DND-41 (cell line): ENCODE measurements around the gene ZCRB1.

Source experiments
- ATAC-seq: fragments of 200-7000 bp; cut with Tn5 transposase; 3 replicates; pipeline ENCODE4 v1.9.1; 2021; ENCODE audit warnings: low read depth; ENCODE audit not compliant: insufficient read depth
- DNase-seq: peaks from one replicate; pipeline ENCODE4 v3.0.0-alpha.2; 2020
- H2AFZ ChIP-seq: 2 replicates; pipeline ENCODE4 v1.6.0; 2012; ENCODE audit warnings: low read depth, low read length
- H3K27ac ChIP-seq: 2 replicates; pipeline ENCODE4 v1.5.1; 2012; ENCODE audit warnings: low read length, inconsistent platforms
- H3K27me3 ChIP-seq: fragments of 200-600 bp; sonication (generic); 2 replicates; pipeline ENCODE4 v1.6.0; 2012; ENCODE audit warnings: low read length, mild to moderate bottlenecking, inconsistent platforms; ENCODE audit not compliant: insufficient read depth, poor library complexity
- H3K36me3 ChIP-seq: 2 replicates; pipeline ENCODE4 v1.5.1; 2012; ENCODE audit warnings: low read length, inconsistent platforms; ENCODE audit not compliant: insufficient read depth
- H3K4me1 ChIP-seq: 2 replicates; pipeline ENCODE4 v1.5.1; 2012; ENCODE audit warnings: mild to moderate bottlenecking, low read length; ENCODE audit not compliant: insufficient read depth
- H3K4me2 ChIP-seq: 2 replicates; pipeline ENCODE4 v1.6.0; 2012; ENCODE audit warnings: mild to moderate bottlenecking, moderate library complexity, low read length, inconsistent platforms; ENCODE audit not compliant: insufficient read depth
- H3K4me3 ChIP-seq, 2 experiments: fragments of 200-600 bp in 1 of 2; shearing (Covaris generic) in 1 of 2; 2 replicates each; pipeline ENCODE4 v1.5.1; 2012 to 2016; ENCODE audit warnings: inconsistent platforms in 2 of 2, low read length in 2 of 2, mild to moderate bottlenecking in 2 of 2, low read depth in 1 of 2, moderate library complexity in 1 of 2
- H3K79me2 ChIP-seq: 2 replicates; pipeline ENCODE4 v1.6.0; 2012; ENCODE audit warnings: low read length, inconsistent platforms; ENCODE audit not compliant: insufficient read depth
- H3K9ac ChIP-seq: 2 replicates; pipeline ENCODE4 v1.6.0; 2012; ENCODE audit warnings: low read depth, mild to moderate bottlenecking, inconsistent platforms, low read length, moderate library complexity
- H3K9me3 ChIP-seq: 2 replicates; pipeline ENCODE4 v1.5.1; 2012; ENCODE audit warnings: low read length, moderate library complexity, mild to moderate bottlenecking, inconsistent platforms; ENCODE audit not compliant: insufficient read depth, severe bottlenecking
- H4K20me1 ChIP-seq: 2 replicates; pipeline ENCODE4 v1.6.0; 2012; ENCODE audit warnings: low read length; ENCODE audit not compliant: insufficient read depth
- EZH2 ChIP-seq: IDR thresholded peaks from 3 replicates; pipeline ENCODE4 v1.6.1; 2012; ENCODE audit warnings: borderline replicate concordance, low read depth, mild to moderate bottlenecking, moderate library complexity, low read length, inconsistent platforms; ENCODE audit not compliant: severe bottlenecking
- TF ChIP-seq, protein P1 (sequence below): IDR thresholded peaks from 2 replicates; pipeline ENCODE4 v1.5.1; 2012; ENCODE audit warnings: borderline replicate concordance, low read length, moderate library complexity, mild to moderate bottlenecking; ENCODE audit not compliant: poor library complexity, severe bottlenecking; ENCODE audit errors: extremely low read depth

ZCRB1 gene

DNA sequence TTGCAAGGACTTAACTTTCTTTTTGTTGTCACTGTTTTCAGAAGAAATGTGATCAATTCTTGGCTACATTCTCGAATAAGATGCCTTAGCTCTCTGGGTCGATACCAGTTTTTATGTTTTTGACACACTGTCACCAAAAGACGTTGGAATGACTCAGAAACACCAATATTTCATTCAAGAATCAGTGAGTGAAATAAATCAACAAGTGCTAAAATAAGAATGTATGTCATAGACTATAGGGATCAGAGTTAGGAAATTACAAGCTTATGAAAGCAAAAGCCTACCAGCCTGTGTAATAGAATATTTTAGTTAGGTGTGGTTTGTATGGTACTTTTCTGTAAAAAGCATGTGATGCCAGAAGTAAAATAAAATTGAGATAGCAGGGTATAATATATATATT, 17.8 kb upstream of the ZCRB1 start:
- no peak for ATAC-seq
- TF ChIP-seq EZH2 = no peak
- TF ChIP-seq, protein P1, sequence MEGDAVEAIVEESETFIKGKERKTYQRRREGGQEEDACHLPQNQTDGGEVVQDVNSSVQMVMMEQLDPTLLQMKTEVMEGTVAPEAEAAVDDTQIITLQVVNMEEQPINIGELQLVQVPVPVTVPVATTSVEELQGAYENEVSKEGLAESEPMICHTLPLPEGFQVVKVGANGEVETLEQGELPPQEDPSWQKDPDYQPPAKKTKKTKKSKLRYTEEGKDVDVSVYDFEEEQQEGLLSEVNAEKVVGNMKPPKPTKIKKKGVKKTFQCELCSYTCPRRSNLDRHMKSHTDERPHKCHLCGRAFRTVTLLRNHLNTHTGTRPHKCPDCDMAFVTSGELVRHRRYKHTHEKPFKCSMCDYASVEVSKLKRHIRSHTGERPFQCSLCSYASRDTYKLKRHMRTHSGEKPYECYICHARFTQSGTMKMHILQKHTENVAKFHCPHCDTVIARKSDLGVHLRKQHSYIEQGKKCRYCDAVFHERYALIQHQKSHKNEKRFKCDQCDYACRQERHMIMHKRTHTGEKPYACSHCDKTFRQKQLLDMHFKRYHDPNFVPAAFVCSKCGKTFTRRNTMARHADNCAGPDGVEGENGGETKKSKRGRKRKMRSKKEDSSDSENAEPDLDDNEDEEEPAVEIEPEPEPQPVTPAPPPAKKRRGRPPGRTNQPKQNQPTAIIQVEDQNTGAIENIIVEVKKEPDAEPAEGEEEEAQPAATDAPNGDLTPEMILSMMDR = no peak
- Histone ChIP-seq H3K4me3 (no peak overlapping the region), H3K27me3 (no peaks in the 10 kb centered on the region), H3K9ac (no peak overlapping the region), H3K9me3 (no peaks in the 10 kb centered on the region), H2AFZ (no peak overlapping the region), H3K79me2 (peaks cover 90% of the 10 kb centered on the region), H4K20me1 (peaks cover 11% of the 10 kb centered on the region; the same call in 1 of the 2 replicates), H3K27ac (no peak overlapping the region), H3K36me3 (peaks cover 17% of the 10 kb centered on the region; the same call in 1 of the 2 replicates), H3K4me1 (no peaks in the 10 kb centered on the region), H3K4me2 (no peak overlapping the region)
- DNase-seq = no peak

DNA sequence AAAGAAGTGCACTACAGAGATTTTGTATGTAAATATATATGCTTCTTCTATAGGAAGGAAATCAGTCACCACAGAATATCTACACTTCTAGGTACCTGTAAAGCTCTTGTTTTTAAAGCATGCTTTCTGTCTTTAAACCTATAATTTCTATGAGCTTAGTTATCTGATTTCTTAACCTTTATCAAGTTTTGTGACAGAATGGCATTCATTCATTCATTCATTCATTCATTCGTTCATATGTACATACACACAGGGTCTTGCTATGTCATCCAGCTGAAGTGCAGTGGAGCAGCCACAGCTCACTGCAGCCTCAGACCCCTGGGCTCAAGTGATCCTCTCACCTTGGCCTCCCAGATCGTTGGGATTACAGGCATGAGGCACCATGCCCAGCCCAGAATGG, 16.1 kb upstream of the ZCRB1 start:
- no peaks in the 10 kb centered on the region for H3K4me1 ChIP-seq
- TF ChIP-seq, protein P1 = no peak
- no peak for TF ChIP-seq EZH2
- H3K4me2 ChIP-seq = no peak overlapping the region
- peaks cover 30% of the 10 kb centered on the region for H3K36me3 ChIP-seq
- ATAC-seq = no peak
- no peak overlapping the region for H3K4me3 ChIP-seq
- no peaks in the 10 kb centered on the region for H3K27me3 ChIP-seq
- H2AFZ ChIP-seq = no peak overlapping the region
- H3K79me2 ChIP-seq = peaks cover 87% of the 10 kb centered on the region
- no peak overlapping the region for H3K9ac ChIP-seq
- H4K20me1 ChIP-seq = peaks cover 18% of the 10 kb centered on the region; the same call in 1 of the 2 replicates
- DNase-seq = no peak
- H3K27ac ChIP-seq = no peak overlapping the region
- H3K9me3 ChIP-seq = no peaks in the 10 kb centered on the region

DNA sequence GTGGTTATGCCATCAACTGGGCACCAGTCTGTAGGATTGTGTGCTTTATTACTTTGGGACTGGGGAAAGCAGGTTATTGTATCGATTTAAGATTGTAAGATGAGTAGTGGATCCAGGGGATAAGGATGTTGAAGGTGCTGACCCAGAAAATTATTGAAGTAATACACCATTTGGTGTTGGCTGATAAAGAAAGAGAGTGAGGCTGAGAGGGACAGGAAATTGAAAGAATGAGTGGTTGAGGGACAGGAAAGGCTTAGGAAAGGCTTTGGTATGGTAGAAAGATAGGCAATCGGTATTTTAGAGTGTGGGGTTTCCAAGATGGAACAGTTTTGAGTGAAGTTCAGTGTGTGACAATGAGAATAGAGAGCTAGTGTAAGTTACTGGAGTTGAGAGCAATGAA, 12.4 kb upstream of the ZCRB1 start:
- H3K27me3 ChIP-seq = no peaks in the 10 kb centered on the region
- TF ChIP-seq EZH2 = no peak
- TF ChIP-seq, protein P1 = no peak
- DNase-seq (no peak), ATAC-seq (no peak)
- H3K9ac ChIP-seq = no peak overlapping the region
- H3K27ac ChIP-seq = no peak overlapping the region
- no peak overlapping the region for H2AFZ ChIP-seq
- H4K20me1 ChIP-seq = peaks cover 18% of the 10 kb centered on the region; the same call in 1 of the 2 replicates
- peaks cover 34% of the 10 kb centered on the region for H3K36me3 ChIP-seq
- no peak overlapping the region for H3K4me2 ChIP-seq
- H3K79me2 ChIP-seq = peaks cover 86% of the 10 kb centered on the region
- H3K4me3 ChIP-seq = no peak overlapping the region
- no peaks in the 10 kb centered on the region for H3K4me1 ChIP-seq
- H3K9me3 ChIP-seq = no peaks in the 10 kb centered on the region

DNA sequence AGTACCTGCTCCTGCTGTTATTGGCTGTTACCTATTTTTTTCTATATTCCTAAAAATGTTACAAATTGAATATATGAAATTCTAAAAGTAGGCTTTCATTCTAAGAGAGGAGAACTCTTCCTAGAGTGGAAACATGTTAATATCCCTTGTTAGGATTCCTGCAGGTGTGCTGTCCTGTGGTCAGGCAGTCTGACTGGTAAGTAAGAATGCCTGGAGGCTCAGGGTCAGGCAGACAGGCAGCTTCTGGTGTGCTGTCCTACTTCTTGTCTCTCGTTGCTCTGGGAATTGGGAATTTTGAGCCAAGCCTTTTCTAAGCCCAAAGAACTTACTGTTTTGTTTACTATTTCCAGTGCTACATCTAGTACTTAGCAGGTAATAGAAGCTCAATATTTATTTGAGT, 10.4 kb upstream of the ZCRB1 start:
- H3K9me3 ChIP-seq = no peaks in the 10 kb centered on the region
- peaks cover 30% of the 10 kb centered on the region for H4K20me1 ChIP-seq
- ATAC-seq (no peak), DNase-seq (no peak)
- H3K79me2 ChIP-seq = peaks cover 89% of the 10 kb centered on the region
- H3K4me3 ChIP-seq = no peak overlapping the region
- no peak overlapping the region for H3K27ac ChIP-seq
- no peak overlapping the region for H3K4me2 ChIP-seq
- no peaks in the 10 kb centered on the region for H3K27me3 ChIP-seq
- no peak overlapping the region for H3K9ac ChIP-seq
- no peaks in the 10 kb centered on the region; the same call in 1 of the 2 replicates for H3K4me1 ChIP-seq
- H3K36me3 ChIP-seq = peaks cover 30% of the 10 kb centered on the region
- no peak overlapping the region for H2AFZ ChIP-seq
- TF ChIP-seq EZH2 = no peak
- TF ChIP-seq, protein P1 = no peak
